Measurements from ENCODE around the gene CST1.

- TF ChIP-seq, protein P1, sequence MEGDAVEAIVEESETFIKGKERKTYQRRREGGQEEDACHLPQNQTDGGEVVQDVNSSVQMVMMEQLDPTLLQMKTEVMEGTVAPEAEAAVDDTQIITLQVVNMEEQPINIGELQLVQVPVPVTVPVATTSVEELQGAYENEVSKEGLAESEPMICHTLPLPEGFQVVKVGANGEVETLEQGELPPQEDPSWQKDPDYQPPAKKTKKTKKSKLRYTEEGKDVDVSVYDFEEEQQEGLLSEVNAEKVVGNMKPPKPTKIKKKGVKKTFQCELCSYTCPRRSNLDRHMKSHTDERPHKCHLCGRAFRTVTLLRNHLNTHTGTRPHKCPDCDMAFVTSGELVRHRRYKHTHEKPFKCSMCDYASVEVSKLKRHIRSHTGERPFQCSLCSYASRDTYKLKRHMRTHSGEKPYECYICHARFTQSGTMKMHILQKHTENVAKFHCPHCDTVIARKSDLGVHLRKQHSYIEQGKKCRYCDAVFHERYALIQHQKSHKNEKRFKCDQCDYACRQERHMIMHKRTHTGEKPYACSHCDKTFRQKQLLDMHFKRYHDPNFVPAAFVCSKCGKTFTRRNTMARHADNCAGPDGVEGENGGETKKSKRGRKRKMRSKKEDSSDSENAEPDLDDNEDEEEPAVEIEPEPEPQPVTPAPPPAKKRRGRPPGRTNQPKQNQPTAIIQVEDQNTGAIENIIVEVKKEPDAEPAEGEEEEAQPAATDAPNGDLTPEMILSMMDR (IDR thresholded peaks at IDR 0.05): no peak
- TF ChIP-seq POLR2A (IDR thresholded peaks at IDR 0.05): no peak
Observed at GRCh38 chr20:23794841-23795240, 44.1 kb upstream of the CST1 start.

Measured in right lobe of liver (tissue), 4 donors.